Smooth muscle cell (in vitro differentiated cells): ENCODE data around the gene HIP1. TPM values are rescaled to one million over a fixed set of nuclear protein-coding genes. Genes with fewer than 3 reads are reported as not detected.

ENCODE experiments used
- DNase-seq: peaks from one replicate; lab custom pipeline; 2025; ENCODE audit not compliant: unreplicated experiment; lab: John Stamatoyannopoulos, UW
- H2AFZ ChIP-seq: fragments of 200-600 bp; sonication (generic); 2 replicates; pipeline ENCODE4 v1.6.0; 2016; ENCODE audit warnings: antibody characterized with exemption, low read depth, mild to moderate bottlenecking
- H3F3A ChIP-seq: fragments of 200-600 bp; sonication (generic); 2 replicates; pipeline ENCODE4 v1.6.0; 2017; ENCODE audit warnings: antibody characterized with exemption, low read depth
- H3K27ac ChIP-seq: fragments of 200-600 bp; sonication (generic); 2 replicates; pipeline ENCODE4 v1.5.1; 2016; ENCODE audit warnings: low read depth, mild to moderate bottlenecking
- H3K27me3 ChIP-seq: fragments of 200-600 bp; sonication (generic); 2 replicates; pipeline ENCODE4 v1.6.1; 2016; ENCODE audit warnings: low read depth, mild to moderate bottlenecking
- H3K36me3 ChIP-seq: fragments of 200-600 bp; sonication (generic); 2 replicates; pipeline ENCODE4 v1.5.1; 2016; ENCODE audit warnings: low read depth
- H3K4me1 ChIP-seq: fragments of 200-600 bp; sonication (generic); 2 replicates; pipeline ENCODE4 v1.5.1; 2016; ENCODE audit warnings: low read depth
- H3K4me2 ChIP-seq: fragments of 200-600 bp; sonication (generic); 2 replicates; pipeline ENCODE4 v1.6.0; 2016; ENCODE audit warnings: mild to moderate bottlenecking
- H3K4me3 ChIP-seq: fragments of 200-600 bp; sonication (generic); 2 replicates; pipeline ENCODE4 v1.5.1; 2016; ENCODE audit warnings: mild to moderate bottlenecking
- H3K79me2 ChIP-seq: fragments of 200-600 bp; sonication (generic); 2 replicates; pipeline ENCODE4 v1.6.0; 2016; ENCODE audit warnings: low read depth, mild to moderate bottlenecking
- H3K9ac ChIP-seq: fragments of 200-600 bp; sonication (generic); 2 replicates; pipeline ENCODE4 v1.6.0; 2016; ENCODE audit warnings: low read depth
- H3K9me3 ChIP-seq: fragments of 200-600 bp; sonication (generic); replicated peaks from 2 replicates; pipeline ENCODE4 v1.5.1; 2016; ENCODE audit warnings: low read depth
- H4K20me1 ChIP-seq: fragments of 200-600 bp; sonication (generic); 2 replicates; pipeline ENCODE4 v1.6.0; 2016; ENCODE audit warnings: low read depth
- CTCF ChIP-seq: fragments of 200-600 bp; sonication (generic); IDR thresholded peaks from 2 replicates; pipeline ENCODE4 v1.5.1; 2017; ENCODE audit warnings: borderline replicate concordance, mild to moderate bottlenecking, antibody characterized with exemption; ENCODE audit not compliant: insufficient read depth, poor library complexity, severe bottlenecking
- WGBS: methylation state at CpG from one replicate; pipeline ENCODE4 v1.1.7; 2016; ENCODE audit warnings: low lambda C conversion rate; 5-methylcytosine and 5-hydroxymethylcytosine counted together
- polyA plus RNA-seq: library from polyadenylated mRNA; unstranded; fragments of >200 nt; fragmentation: Nextera tagmentation; extraction: Ambion mirVana; gene quantifications from 2 replicates; pipeline ENCODE4 v1.2.1, GENCODE V29; 2016
- total RNA-seq: library from RNA; depleted of rRNA; stranded (reverse); fragments of >200 nt; gene quantifications from 2 replicates; pipeline ENCODE4 v1.2.3, GENCODE V29; 2014

HIP1 gene
- total and polyA plus RNA-seq, 2 experiments from 2014 or later = 4.7 to 8.4 TPM

- H3K9me3 ChIP-seq = no peaks in the 10 kb centered on the region
- no peaks in the 10 kb centered on the region for H4K20me1 ChIP-seq
- no peak for DNase-seq
- no peak overlapping the region for H3K27ac ChIP-seq
- H3K4me1 ChIP-seq = no peaks in the 10 kb centered on the region
- no peak overlapping the region for H3K4me3 ChIP-seq
- TF ChIP-seq CTCF = peak; percentile 48
- WGBS = 83% methylated on average over 6 of the region's 6 CpGs
- no peak overlapping the region for H3K4me2 ChIP-seq
- H3K27me3 ChIP-seq = no peaks in the 10 kb centered on the region
- H3K9ac ChIP-seq = no peak overlapping the region
- no peaks in the 10 kb centered on the region for H3K79me2 ChIP-seq
- H3K36me3 ChIP-seq = no peaks in the 10 kb centered on the region
- peaks cover 3% of the 10 kb centered on the region for H3F3A ChIP-seq
- no peak overlapping the region for H2AFZ ChIP-seq
These were observed 18.4 kb upstream of the HIP1 start for GRCh38 chr7:75756991-75757676.

- Histone ChIP-seq H3K36me3 (no peaks in the 10 kb centered on the region), H3K4me3 (no peak overlapping the region), H3K4me2 (no peak overlapping the region), H2AFZ (no peak overlapping the region), H3K27ac (no peak overlapping the region), H3K9me3 (no peaks in the 10 kb centered on the region), H3K79me2 (no peaks in the 10 kb centered on the region), H4K20me1 (no peaks in the 10 kb centered on the region), H3F3A (peaks cover 3% of the 10 kb centered on the region), H3K4me1 (no peaks in the 10 kb centered on the region), H3K9ac (no peak overlapping the region), H3K27me3 (no peaks in the 10 kb centered on the region)
- WGBS = 84% methylated on average over 10 of the region's 10 CpGs
- TF ChIP-seq CTCF = no peak
- DNase-seq = no peak
These were observed 17.7 kb upstream of the HIP1 start for GRCh38 chr7:75756206-75756990.

- Histone ChIP-seq H3K4me3 (no peak overlapping the region), H3K9ac (no peak overlapping the region), H3K4me1 (no peaks in the 10 kb centered on the region), H3K36me3 (no peaks in the 10 kb centered on the region), H3K9me3 (no peaks in the 10 kb centered on the region), H3K27ac (no peak overlapping the region), H3K27me3 (peaks cover 4% of the 10 kb centered on the region), H2AFZ (no peak overlapping the region), H3F3A (peaks cover 14% of the 10 kb centered on the region), H3K79me2 (no peaks in the 10 kb centered on the region), H3K4me2 (no peak overlapping the region), H4K20me1 (no peaks in the 10 kb centered on the region)
- 10% methylated on average over 4 of the region's 4 CpGs for WGBS
- DNase-seq = no peak
- no peak for TF ChIP-seq CTCF
These were observed 4.7 kb upstream of the HIP1 start for GRCh38 chr7:75743455-75743859.
